Bone marrow (tissue), 2 donors: ENCODE data around the gene MACROD1.
A peak's percentile ranks its signal among the peaks of the same experiment; 100 is the strongest.

Source experiments
- DNase-seq, 2 donors: peaks; one replicate each; lab custom pipeline; 2025; lab: John Stamatoyannopoulos, UW

The MACROD1 gene

DNA sequence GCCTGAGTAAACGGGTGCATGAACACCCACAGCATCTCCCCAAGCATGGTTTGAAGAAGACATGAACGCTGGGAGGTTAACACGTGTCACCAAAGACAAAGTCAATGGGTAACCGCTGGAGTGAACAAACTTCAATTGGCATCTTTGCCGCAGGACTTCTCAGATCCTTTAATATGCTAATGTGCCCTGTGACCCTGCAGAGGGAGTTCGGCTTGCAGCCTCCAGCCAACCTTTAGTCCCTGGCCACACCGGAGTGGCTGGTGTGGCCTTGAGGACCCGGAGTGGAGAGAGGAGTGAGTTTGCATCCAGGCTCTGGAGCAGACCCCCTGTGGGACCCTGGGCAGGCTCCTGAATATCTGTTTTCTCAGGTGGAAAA is 73.2 kb downstream of the MACROD1 start:
- DNase-seq, result no peak

DNA sequence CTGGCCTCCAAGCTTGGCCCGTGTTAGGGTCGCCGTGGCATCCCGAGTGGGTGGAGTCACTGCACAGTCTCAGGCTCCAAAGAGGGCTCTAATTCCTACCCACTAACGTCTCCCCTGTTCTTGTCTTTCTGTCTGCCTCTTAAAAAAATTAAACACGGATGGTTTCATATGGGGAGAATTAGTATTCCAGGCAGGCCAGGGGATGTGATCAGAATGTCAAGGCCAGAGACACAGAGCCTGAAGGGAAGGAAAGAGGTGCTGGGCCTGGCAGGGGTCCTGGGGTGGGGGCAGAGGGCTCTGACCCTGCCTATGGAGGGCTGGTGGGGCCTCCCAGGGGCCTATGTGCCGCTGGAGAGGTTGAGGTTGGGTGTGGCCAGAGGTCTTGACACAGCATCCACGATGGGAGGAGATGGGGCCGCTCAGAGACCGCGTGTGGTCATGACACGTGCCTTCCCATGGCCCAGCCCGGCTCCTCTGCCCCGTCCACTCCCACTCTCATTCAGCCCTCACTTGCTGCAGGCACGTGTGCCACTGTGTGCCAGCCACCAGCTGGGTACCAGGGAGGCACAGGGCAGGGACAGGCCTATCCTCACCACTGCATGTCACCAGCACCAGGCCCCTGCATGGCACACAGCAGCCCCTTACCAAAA is 73.7 kb downstream of the MACROD1 start:
- DNase-seq, result peak in 1 of 2 donors; percentile 4

DNA sequence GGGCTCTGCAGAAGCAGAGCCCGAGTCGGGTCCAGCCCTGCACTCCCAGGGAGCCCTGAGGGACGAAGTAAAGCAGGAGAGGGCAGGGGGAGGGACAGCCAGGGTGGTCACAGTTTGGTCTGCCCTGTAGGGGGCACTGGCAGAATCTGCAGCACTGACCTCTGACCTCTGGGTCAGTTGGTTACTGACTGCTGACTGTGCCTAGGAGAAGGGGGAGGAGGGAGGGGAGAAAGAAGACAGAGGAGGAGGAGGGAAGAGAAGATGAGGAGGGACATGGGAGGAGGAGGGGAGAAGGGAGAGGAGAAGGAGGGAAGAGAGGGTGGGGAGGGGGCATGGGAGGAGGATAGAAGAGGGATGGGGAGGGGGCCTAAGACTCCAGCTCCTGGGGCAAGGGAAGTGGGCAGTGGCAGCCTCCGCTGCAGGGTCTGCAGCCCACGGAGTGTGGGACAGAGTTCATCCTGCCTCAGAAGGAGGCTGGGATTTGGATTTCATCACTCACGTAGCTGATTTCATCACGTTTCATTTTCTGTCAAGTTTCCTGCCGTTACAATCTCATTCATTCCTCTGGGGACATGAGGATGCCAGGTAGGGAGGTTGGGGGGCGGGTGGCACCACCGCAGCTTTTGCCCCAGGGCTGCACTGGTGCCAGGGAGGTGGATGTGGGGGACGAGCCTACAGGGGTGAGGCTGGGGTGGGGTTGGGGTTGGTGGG is 75.0 kb downstream of the MACROD1 start:
- DNase-seq, result no peak

DNA sequence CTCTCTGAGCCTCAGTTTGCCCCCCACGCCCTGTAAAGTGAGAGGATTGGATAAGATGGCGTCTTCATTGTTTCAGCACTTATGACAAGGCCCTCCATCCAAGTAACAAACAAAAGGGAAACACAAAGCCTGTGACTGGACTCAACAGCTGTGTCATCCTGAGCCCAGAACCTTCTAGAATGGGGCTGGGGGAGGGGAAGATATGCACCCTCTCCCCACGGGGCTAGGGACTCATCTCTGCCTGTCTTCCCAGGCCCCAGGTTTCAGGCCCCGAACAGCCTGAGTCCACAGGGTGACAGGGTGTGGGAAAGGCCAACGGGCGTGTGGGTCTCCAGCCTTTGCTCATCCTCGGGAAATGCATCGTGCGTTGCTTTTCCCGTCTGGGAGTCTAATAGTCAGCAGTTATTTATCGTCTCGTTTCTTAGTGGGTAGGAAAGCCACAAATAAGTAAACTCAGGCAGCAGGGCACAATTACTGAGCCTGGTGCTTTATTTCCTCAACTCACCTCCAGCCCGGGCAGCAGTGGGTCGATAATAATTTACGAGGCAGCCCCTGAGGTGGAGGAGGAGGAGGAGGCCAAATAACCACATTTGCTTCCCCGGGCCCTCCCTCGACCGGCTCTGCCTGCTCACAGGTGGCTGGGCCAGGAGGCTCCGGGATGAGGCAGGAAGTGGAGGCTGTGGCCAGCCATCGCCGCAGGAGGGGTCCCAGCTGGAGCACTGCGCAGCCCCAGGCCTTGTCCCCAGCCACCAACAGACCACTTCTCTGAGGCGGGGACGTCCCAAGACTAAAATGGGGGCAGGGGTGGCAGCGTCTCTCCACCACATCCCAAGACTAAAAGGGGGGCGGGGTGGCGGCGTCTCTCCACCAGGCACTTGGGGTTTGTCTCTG is 75.8 kb downstream of the MACROD1 start:
- DNase-seq, result no peak

DNA sequence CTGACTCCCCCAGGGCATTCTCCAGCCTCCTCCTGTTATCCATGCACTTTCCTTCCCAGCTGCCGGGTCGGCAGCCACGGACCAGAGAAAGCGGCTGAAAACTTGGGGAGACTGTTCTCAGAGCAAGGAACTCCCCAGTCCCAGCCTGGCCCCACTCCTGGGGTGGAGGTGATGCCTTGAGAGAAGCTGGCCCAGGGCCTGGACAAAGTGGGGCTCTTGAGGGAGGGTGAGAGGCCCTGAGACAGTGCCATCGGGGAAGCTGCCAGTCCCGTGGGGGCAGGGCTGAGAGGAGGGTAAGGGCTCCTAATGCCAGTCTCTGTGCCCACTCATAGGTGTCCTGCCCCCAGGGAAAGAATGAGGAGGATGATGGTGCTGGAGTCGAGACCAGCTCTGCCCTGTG is 76.4 kb downstream of the MACROD1 start:
- DNase-seq, result no peak

DNA sequence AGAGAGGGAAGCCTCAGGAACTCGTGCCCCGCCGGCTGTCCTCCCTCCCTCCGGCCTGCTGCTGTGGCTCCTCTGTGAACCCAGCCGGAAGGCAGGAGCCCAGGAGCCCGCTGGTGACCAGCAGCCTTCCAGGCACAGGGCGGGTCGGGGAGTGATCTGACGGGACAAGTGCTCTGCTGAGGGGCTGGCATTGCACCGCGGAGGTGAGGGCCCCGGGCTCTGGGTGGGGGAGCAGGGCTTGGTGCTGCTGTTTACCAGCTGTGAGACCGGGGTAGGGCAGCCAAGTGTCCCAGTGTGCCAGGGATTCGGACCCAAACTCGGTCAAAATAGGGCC is 76.9 kb downstream of the MACROD1 start:
- DNase-seq, result no peak

DNA sequence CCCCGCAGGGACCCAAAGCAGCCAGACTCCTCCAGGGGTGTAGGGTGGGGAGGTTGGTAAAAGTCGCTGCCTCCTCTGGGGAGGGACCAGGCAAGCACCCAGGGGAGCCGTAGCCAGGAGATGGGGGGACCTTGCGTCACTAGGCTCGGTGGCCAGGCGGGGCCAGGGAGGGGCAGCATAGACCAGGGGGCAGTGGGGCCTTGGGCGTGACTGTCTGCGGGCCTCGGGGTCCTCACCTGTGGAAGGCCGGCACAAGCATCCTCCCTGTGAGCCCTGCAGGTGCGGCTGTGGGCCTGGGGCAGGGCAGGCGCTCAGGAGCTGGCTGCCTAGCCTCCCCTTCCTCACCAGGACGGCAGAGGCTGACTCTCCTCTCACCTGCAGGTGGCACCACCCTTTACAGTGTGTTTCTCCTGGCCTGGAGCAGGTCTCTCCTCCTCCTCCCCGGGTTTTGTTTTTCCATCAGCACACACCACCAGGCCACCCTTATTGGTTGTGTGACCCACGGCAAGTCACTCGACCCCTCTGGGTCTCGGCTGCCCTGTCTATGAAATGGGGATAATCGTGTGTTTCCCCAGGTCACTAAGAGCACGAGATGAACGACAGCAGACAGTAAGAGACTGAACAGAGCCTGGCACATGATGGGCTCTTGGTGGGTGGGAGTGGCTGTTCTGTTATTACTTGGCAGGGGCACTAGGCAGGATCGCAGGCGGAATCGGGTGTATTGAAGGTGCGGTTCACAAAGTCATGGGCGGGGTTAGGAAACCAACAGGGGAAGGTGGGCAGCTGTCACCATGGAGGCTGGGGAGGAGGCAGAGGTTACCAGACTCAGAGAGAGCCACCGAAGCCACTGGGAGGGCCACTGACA is 77.5 kb downstream of the MACROD1 start:
- no peak for DNase-seq

DNA sequence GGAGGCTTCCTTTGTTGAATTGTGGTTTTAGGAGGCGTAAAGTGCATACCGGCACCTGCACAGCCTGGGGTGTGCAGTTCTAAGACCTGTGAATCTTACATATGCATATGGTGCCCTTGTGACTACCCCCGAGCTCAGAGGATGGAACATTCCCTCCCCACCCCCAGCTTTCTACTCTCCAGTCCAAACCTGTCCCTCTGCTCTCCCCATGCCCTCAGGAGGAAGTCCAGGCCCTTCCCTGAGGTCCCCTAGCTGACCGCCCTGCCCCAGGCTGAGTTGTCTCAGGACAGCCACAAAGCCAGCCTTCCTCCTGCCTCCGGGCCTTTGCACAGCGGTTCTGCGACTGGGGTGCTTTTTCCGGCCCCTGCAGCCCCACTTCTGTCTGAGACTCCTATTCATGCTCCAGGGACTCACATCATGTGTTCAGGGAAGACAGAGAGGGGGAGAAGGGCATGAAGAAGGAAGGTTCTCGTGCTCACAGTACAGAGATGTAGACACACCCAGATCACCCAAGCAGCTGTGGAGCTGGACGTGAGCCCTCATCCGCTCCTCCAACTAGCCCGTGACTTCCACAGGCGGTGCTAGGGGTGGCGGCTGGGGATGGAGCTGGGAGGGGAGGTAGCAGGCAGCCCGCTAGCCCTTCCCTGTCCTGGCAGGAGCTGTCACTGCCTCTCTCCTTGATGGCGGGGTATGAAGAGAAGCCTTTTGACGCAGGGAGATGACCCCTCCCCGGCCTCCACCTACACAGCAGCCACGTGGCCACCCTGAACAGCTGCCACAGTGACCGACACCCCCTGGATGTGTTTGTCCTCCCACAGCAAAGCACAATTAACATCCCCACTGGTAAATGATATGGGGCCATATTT is 79.4 kb downstream of the MACROD1 start:
- DNase-seq, result no peak

DNA sequence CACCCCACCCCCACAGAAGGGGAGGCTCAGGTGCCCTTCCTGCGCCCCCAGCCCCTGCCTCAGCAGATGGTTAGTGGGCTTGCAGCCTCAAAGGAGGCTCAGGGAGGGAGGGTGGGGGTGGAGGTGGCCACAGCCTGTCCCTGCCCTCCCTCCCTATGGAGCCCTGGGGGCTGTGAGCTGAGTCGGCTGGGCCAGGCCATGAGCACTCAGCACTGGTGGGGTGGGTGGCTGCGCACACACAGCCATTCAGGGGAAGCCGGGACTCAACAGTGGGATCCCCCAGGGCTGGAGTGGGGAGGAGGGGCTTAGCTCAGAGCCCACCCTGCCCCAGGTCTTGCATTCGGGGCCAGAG is 80.0 kb downstream of the MACROD1 start:
- no peak for DNase-seq

DNA sequence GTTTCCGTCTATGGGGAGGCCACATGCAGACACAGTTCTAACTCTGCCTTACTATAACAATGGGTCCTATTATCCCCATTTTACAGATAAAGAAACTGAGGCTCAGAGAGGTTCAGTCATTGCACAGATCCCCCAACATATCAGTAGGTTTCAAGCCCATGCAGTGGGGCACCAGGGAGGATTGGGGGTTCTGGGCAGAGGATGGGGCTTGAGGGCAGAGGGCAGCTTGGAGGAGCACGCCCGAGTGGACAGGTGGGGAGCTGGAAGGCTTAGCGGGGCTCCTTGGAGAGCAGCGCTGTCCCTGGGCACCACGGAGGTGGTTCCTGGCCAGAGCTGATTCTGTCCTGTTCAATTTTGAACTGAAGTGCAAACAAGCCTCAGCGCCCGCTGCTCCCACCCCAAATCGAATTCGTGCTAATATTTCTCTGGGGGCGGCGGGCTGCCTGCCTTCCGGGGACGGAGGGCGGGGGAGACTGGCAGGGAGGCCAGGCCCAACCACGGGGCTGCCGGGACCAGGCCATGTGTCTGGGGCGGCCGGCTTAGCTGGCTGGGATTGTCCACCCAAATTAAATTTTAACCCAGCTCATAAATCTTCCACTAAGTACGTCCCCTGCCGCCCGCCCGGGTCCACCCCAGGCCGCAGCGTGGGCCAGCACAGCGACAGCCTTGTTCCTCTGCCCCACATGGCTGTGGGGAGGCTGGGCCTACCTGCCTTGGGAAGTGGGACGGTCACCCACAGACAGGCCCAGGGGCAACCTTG is 80.8 kb downstream of the MACROD1 start:
- no peak for DNase-seq

DNA sequence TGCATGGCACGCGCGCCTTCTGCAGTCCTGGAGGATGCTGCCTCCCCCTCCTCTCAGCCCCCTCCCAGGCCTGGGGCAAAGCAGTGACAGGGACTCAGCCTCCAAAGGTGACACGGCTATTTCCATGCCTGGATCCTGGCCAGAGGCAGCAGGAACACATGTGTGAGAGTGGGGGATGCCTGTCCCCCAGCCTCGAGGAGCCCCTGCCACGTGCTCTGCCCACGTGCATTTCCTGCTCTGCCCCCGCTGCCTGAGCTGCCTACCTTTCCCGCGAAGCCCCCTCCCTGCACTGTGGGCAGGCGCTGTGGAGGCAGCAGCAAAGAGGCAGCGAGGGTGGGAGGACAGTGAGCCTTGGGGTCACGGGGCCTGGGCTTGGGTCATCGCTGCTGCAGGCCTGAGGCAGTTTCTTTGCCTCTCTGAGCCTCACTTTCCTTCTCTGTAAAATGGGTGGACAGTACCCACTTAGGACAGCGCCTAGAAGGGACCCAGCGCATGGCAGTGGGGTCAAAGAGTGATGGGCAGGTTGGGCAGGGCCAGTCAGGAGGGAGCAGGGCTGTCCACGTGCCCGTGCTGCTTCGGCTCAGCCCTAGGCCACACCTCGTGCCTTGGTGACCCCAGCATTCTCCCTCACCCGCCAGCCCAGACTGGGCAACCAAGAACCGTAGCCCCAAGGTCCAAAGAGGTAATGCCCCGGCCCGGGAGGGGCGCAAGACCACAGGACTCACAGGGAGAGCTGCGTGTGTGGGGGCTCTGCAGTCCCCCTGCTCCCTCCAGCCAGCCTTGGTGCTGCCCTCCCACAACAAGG is 81.6 kb downstream of the MACROD1 start:
- DNase-seq, result no peak

DNA sequence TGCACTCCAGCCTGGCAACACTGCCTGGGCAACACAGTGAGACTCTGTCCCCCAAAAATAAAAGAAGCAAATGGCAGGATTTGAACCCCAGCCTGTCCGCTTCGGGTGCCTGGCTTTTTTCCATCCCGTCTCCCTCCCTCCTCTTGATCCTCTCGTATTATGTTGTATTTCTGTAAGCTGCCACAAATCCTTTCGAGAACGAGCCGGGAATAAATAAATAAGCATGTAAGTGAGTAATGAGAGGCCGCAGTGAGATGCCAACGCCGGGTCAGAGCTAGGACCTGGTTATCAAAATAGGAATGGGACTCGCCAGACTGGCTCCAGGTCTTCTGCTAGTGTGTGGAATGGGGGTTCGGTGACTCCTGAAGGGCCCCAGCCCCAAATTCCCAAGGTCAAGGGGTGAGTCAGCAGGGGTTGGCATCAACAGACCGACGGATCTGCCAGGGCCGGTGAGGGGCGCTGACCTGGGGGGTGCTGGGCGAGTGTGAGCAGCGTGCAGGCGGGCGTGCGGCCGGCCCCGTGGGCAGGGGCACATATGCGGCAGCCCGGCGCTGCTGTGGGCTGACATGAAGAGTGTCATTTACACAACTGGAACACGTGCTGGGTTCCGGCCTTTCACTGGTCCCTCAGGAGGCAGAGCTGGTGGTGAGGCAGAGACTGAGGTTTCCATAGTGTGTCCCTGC is 82.4 kb downstream of the MACROD1 start:
- DNase-seq, result no peak

DNA sequence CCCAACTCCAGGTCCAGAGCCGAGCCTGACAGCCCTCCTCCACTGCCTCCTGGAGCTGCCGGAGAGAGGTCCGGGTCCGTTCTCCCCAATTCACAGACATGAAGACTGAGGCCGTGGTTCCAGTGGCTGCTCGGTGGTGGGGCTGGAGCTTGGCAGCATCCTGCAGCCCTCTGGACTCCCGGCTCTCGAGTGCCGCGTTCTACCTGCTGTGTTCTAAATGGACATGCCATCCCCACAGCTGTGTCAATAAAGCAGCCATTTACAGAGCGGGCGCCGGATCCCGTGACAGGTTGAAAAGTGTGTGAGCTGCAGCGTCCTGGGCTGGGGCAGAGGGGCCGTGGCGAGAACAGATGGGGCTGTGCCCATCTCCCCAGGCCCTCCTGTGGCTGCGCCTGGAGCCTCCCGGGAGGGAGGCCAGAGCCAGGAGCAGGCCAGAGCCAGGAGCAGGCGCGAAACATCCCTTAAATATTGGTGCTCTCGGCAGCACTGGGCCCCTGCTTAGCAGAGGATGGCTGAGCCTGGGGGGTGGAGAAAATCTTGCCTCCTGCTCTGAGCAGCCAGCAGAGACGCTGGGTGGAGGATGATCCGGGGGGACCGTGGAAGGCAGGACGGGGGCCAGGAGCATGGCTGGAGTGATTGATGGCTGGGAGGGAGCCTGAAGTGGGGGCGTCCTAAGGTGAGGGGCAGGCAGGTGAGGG is 84.0 kb downstream of the MACROD1 start:
- no peak for DNase-seq

DNA sequence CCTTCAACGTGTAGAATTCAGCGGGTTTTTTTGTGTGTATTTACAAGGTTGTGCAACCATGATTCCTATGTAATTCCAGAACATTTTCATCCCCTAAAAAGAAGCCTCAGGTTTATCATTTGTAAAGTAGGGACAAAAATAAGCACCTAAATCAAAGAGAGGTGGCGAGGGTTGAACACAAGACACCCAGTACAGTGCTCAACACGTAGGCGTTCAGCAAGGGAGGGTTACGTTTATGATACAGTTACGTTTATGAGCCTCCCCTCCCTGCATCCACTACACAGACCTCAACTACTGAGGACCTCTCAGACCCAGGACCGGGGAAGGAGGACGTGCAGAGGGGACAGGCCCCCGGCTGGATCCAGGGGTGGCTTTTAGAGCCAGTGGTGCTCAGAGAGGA is 85.5 kb downstream of the MACROD1 start:
- no peak for DNase-seq

DNA sequence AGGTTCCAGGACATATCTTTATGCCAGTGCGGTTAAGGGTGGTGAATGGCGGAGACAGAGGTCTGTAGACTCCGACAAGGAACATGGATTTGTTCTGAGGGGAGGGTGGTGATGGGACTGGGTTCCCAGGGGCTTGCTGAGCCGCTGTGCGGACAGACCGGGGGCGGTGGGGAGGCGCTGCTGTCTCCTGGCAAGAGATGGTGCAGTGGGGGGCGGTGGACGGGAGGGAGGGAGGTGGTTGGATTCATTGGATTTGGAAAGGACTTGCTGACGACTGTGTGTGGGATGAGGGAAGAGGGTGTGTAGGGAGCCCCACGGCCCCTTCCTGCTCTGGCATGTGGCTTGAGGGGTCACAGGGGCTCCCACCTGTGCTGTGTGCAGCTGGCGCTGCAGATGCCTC is 87.0 kb downstream of the MACROD1 start:
- DNase-seq, result no peak

DNA sequence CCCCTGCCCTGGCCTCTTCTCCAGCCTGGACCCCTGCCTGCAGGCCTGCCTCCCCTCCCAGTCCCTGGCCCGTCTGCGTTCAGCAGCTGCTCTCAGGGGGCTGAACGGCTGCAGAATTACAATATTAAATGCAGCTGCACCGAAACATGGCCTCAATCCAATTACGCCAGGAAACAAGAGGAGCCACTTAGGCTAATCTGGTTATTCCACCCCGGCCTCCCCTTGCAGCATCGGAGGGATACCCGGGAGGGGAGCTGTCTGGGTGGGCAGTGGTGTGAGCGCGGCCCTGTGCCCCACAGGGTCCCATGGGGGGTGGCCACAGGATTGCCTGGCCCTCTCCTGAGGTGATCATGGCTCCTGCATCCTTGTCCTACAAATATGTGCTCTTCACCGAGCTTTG is 87.6 kb downstream of the MACROD1 start:
- no peak for DNase-seq

DNA sequence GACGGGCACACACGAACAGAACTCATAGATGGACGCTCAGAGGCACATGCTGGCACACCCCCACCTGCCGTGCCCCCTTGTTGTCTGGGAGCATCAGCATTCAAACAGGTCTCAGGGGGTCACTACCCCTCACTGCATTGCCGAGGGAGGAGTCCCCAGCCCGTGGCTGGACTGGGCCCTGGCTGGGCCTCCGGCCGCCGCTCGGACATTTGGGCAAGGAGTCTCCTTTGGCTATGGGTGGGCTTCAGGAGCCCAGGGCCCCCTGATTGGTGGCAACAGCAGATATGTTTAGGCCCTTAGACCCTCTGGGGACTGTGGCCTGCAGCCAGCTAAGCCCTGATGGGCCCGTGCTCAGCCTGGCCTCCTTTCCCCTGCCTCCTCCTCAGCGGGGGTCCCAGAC is 88.3 kb downstream of the MACROD1 start:
- no peak for DNase-seq

DNA sequence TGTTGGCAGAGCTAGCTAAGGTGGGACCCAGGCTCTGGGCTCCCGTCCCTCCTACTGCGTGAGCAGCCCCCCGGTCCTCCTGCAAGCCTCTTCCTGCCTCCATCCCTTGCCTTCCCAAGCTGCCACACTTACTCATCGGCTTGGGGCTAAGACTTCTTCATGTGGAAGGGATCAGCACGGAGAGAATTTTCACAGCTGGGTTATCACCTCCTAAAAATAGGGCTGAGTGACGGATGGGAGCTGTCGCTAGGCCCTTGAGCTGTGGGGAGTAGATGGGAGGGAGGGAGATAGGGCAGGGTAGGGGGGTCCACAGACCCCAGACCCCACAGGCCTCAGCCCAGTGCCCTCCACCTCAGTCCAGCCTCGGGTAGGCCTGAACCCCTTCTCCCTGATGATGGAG is 89.2 kb downstream of the MACROD1 start:
- no peak for DNase-seq

DNA sequence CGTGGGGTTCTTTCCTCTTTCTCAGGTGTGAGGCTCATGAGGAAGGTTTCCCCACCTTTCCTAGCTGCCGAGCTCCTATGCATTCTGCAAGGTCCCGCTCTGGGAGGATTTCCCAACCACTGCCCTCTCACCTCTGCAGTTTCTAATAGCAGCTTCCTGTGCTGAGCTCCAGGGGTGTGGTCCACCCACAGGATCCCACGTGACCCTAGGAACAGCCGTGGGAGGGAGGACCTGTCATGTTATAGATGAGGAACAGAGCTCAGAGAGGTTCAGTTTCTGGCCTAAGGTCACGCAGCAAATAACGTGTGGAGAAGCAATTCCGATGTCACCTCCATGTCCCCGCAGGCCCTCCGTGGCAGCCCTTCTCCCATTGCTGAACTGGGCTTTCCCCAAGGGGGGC is 91.7 kb downstream of the MACROD1 start:
- DNase-seq, result no peak
